ENCODE data around the gene USP46.

Gene USP46

GRCh38 chr4:52651996-52652672, 7.0 kb downstream of the USP46 start:
- DNase-seq = no peak

GRCh38 chr4:52648836-52649235, 10.3 kb downstream of the USP46 start:
- DNase-seq = no peak

DNA sequence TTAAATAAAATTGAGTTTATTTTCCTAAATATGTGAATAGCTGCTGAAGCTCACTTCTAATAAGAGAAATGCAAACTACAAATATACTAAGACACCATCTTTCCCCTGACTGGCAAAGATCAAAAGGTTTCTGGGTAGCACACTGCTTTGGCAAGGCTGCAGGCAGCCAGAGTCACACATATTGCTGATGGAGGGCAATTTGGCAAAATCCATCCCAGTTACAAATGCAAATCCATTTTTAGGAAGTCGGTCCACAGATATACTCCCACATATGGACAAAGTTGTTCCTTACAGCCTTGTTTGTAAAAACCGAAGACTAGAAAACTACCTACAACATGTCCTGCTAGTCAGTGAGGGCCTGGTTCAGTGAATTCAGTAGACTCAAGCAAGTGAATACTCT, 12.4 kb downstream of the USP46 start:
- DNase-seq = no peak

DNA sequence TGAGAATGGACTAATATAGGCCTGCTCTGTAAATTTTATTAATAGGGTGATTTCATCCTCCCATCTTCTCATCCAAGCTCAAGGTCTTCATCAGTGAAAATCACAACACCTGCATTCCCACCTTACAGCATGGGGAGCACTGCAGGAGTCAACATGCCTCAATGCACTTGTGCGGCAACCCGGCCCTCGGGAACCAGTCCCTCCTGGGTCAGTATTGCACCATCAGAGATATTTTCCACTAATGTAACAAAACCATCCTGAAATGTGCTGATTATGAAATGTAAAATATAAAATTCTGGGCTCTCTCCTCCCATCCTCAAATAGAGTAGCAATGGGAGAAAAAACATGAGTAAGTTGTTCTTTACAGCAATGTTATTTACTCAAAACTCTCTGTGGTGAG, 13.0 kb downstream of the USP46 start:
- no peak for DNase-seq

GRCh38 chr4:52645300-52645699, 13.8 kb downstream of the USP46 start:
- DNase-seq = no peak

GRCh38 chr4:52643785-52644244, 15.3 kb downstream of the USP46 start:
- no peak for DNase-seq

- no peak for DNase-seq
Measured at GRCh38 chr4:52643190-52643589, 15.9 kb downstream of the USP46 start.

DNA sequence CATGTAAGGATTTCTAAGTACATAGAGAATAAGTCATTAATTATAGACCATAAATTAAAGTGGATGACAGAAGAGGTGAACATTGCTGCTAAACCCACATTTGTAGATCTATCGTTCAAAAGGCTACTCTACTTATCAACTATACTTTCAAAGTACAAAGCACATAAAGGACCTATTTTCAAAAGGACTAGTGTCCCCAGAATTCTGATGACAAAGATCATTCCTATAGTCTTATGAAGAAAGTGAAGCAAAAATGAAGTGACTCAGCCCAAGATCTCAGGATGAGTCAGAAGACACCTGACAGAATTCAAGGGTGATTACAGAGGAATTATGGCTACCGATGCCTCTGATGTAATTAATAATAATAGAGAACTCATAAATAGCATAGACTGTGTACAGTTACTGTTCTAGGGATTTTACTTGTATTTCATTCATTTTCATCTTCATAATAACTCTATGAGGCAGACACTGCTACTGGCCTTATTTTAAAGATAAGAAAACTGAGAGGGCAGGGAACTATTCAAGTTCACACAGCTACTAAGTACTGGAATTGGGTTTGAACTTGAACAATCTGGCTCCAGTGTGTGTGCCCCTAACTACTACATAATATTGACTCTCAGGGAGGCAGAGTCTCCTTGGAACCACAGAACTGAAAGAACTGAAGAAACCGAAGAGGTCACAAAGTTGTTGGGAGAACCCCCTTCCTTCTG, 17.1 kb downstream of the USP46 start:
- DNase-seq = no peak

DNA sequence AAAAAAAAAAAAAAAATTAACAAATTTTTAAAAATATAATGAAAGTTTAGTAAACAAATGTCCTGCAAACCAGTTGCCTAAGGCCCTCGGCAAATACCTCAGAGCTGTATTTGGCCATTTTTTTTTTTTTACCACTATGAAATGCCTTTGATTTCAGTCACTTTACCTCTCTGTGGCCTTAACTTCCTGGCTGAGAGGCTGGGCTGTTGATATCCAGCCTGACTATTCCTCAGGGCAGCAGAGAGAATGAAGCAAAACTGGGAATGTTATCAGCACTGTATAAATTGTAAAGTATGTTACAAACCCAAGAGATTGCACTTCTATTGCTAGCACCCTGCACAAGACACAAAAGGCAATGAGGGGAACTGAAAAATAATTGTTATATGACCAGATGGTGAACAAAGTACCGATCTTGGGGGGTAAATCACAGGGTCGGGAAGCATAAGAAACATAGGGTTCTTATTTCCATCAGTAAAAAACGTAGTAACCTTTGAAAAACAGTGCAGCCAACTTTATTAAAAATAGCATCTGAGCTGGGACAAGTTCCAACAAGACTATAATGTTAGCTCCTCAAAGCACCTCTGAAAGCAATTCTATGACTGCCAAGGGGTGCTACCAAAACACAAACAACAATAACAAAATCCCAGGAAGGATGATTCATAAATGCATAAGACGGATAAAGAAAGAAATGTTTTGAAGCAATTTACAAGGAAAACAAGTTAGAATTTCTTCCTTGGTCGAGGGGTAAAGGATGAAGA, 18.1 kb downstream of the USP46 start:
- DNase-seq = no peak

DNA sequence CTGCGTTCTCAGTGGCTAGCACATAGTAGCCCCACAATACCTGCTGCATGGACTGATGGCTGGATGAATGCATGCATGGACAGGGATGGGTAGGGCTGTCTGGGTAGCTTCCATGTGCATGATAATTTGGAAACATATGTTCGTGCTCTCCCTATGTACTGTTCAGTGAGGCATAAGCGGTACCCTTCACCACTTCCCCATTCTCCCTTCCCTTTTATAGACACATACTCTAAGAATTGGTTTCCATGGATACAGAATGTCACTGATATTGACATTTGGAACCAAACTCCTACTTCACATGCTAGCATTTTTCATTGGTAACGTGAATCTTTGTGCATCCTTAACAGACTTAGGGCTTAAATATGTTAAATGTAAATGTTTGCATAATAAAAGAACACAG, 20.4 kb downstream of the USP46 start:
- no peak for DNase-seq

- DNase-seq = no peak
Measured at GRCh38 chr4:52637116-52637515, 22.0 kb downstream of the USP46 start.

- DNase-seq = no peak
Measured at GRCh38 chr4:52635560-52635959, 23.5 kb downstream of the USP46 start.

DNA sequence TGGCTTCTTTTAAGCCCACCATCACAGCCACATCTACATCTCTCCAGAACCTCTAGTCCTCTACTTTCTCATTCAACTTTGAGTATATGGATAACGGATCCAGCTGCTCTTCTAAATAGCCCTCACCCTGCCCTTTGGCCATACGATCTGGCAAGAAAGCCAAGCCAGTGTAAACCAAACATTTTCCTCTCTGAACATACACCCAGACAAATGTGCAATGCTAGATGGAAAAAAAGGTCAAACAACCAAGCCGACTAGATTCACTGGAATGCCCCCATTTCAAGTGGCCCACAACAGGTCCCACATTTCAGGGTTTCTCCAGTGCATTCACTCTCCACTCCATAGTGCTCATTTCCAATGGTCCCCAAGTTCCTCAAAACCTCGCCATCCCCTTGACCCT, 24.0 kb downstream of the USP46 start:
- DNase-seq = no peak

- no peak for DNase-seq
Measured at GRCh38 chr4:52633846-52634245, 25.3 kb downstream of the USP46 start.

DNA sequence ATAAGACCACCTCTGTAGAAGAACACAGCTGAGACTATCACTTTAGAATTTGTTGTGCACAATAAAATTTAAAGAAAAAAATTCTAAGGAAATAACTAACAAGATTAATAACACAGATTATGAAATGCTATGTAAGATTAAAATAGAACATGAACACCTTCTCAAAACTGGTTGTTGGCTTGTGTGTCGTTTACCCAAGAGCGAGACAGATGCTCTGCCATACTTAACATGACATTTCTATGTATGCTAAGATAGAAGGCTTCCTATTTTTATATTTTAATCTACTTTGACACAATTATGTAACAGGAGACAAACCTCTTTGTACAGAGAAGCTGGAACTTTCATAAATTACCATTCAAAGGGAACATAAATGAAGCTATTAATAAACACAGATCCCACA, 30.1 kb downstream of the USP46 start:
- no peak for DNase-seq

GRCh38 chr4:52628543-52628942, 30.6 kb downstream of the USP46 start:
- no peak for DNase-seq

DNA sequence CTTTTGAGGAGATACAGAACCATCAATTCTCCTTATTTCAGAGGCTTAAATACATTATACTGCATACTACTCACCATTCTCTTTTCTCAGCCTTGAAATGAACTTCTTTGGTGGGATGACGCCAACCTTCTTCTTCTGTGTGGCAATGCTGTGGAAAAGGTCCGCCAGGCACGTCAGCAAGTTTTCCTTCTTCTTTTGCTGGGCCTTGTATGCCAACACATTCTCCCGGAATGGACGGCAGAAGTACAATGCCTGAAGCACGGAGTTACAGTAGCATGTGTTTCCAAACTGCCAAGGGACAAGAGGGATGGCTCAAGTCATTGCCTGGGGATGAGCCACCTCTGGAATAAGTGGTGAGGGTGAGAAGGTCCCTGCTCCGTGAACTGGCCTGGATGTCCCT, 31.2 kb downstream of the USP46 start:
- DNase-seq = no peak

- DNase-seq = no peak
Measured at GRCh38 chr4:52625216-52625615, 33.9 kb downstream of the USP46 start.

DNA sequence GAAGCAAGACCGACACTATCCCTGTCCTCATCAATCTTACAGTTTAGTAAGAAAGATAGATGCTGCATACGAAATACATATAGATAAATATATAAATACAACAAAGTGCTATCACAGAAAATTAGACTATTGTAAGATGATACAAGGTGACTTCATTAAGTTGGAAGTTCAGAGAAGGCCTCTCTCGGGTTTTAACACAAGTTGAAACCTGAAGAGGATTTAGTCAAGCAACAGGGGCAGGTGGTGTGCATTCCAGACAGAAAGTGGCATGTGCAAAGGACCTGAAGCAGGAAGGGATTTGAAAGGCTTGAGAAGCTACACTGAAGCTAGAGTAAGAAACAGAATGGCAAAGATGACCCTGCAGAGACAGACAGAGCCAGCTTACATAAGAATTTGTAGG, 36.5 kb downstream of the USP46 start:
- DNase-seq = no peak

DNA sequence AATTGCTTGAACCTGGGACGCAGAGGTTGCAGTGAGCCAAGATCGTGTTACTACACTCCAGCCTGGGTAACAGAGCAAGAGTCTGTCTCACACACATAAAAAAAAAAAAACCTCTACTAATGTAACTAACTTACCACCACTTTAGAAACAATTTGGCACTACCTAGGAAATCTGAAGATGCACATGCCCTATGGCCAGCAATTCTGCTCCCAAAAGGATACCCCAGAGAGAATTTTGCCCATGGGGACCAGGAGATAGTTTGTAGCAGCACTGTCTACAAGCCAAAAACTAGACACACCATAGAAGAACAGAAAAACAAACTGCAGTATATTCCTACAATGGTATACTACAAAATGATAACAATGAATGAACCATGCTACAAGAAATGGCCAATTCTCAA, 37.5 kb downstream of the USP46 start:
- DNase-seq = no peak

GRCh38 chr4:52619591-52619931, 39.5 kb downstream of the USP46 start:
- DNase-seq = no peak

- no peak for DNase-seq
Measured at GRCh38 chr4:52618795-52619590, 40.1 kb downstream of the USP46 start.

DNA sequence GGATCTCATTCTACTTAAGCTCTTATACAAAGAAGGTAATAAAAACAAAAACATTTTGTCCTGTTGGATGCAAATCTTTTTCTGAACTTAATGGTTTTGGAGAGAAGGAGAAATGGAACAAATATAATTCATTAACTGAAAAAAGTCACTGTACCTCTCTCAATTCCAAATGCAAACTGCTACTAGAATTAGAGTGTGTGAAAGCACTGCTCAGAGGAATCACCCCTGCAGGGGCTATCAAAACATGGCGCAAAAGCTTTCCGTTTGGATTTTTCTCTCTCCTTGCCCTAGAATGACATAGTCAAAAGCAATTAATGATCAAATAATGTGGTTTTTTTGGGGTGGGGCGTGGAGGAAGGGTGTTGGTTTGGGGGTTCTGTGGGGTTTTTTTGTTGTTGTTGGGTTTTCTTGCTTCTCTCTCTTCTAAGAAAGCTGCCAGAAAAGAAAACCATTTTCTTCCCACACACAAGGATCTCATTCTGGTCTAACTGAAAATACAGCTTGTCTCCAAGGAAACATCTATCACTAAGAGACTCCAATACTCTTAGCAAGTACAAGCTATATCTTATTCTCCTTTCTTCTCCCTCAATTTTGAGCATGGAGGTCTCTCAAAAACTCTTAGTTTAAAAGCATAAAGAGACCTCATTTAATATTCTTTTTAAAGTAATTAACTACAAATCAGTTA, 41.6 kb downstream of the USP46 start:
- DNase-seq = no peak
